GM23338 (cell line): Measurements from ENCODE around the gene KLF11. TPM values are rescaled to one million over a fixed set of nuclear protein-coding genes. Genes with fewer than 3 reads are reported as not detected.
A peak's percentile ranks its signal among the peaks of the same experiment; 100 is the strongest.

Source experiments
- ATAC-seq: fragments of 200-7000 bp; cut with Tn5 transposase; 3 replicates; pipeline ENCODE4 v1.9.1; 2020
- DNase-seq: peaks from one replicate; pipeline ENCODE4 v3.0.0-alpha.2; 2015; ENCODE audit warnings: low spot score
- H2AFZ ChIP-seq: fragments of 200-600 bp; sonication (generic); 2 replicates; pipeline ENCODE4 v1.8.0; 2016; ENCODE audit warnings: antibody characterized with exemption, mild to moderate bottlenecking, moderate library complexity
- H3F3A ChIP-seq: fragments of 200-600 bp; sonication (generic); replicated peaks from 2 replicates; pipeline ENCODE4 v1.8.0; 2017; ENCODE audit warnings: antibody characterized with exemption, mixed run types, low read depth
- H3K27ac ChIP-seq: fragments of 200-600 bp; sonication (generic); 2 replicates; pipeline ENCODE4 v1.6.1; 2016; ENCODE audit warnings: low read depth
- H3K27me3 ChIP-seq: fragments of 200-600 bp; sonication (generic); 2 replicates; pipeline ENCODE4 v1.8.0; 2016; ENCODE audit warnings: mild to moderate bottlenecking, mixed run types, moderate library complexity; ENCODE audit not compliant: insufficient read depth
- H3K36me3 ChIP-seq: fragments of 200-600 bp; sonication (generic); 2 replicates; pipeline ENCODE4 v1.8.0; 2016; ENCODE audit warnings: mild to moderate bottlenecking; ENCODE audit not compliant: insufficient read depth
- H3K4me1 ChIP-seq: fragments of 200-600 bp; sonication (generic); 2 replicates; pipeline ENCODE4 v1.8.0; 2016; ENCODE audit warnings: mild to moderate bottlenecking, moderate library complexity; ENCODE audit not compliant: insufficient read depth
- H3K4me2 ChIP-seq: fragments of 200-600 bp; sonication (generic); 2 replicates; pipeline ENCODE4 v1.7.1; 2017; ENCODE audit warnings: mixed run types
- H3K4me3 ChIP-seq: fragments of 200-600 bp; sonication (generic); 2 replicates; pipeline ENCODE4 v1.6.1; 2016; ENCODE audit warnings: mixed run types
- H3K79me2 ChIP-seq: fragments of 200-600 bp; sonication (generic); replicated peaks from 2 replicates; pipeline ENCODE4 v1.8.0; 2017; ENCODE audit warnings: mild to moderate bottlenecking; ENCODE audit not compliant: insufficient read depth
- H3K9me2 ChIP-seq: fragments of 200-600 bp; sonication (generic); 2 replicates; pipeline ENCODE4 v1.8.0; 2017; ENCODE audit not compliant: insufficient read depth
- H4K20me1 ChIP-seq: fragments of 200-600 bp; sonication (generic); replicated peaks from 2 replicates; pipeline ENCODE4 v1.8.0; 2017; ENCODE audit warnings: mild to moderate bottlenecking; ENCODE audit not compliant: insufficient read depth
- H3K27ac Mint-ChIP-seq: 2 replicates; pipeline ENCODE4 v1.8.0; 2020; ENCODE audit warnings: inconsistent platforms, mild to moderate bottlenecking, moderate library complexity, mixed read lengths
- H3K27me3 Mint-ChIP-seq: 3 replicates; pipeline ENCODE4 v1.8.0; 2022; ENCODE audit warnings: low read depth, mild to moderate bottlenecking, moderate library complexity, mixed read lengths, inconsistent platforms; ENCODE audit not compliant: insufficient read depth, poor library complexity
- H3K36me3 Mint-ChIP-seq: 3 replicates; pipeline ENCODE4 v1.8.0; 2021; ENCODE audit warnings: low read depth, mild to moderate bottlenecking, inconsistent platforms, moderate library complexity, mixed read lengths
- H3K4me1 Mint-ChIP-seq: 3 replicates; pipeline ENCODE4 v1.8.0; 2020; ENCODE audit warnings: mild to moderate bottlenecking, inconsistent platforms, mixed read lengths
- H3K4me3 Mint-ChIP-seq: 3 replicates; pipeline ENCODE4 v1.8.0; 2021; ENCODE audit warnings: moderate library complexity, mild to moderate bottlenecking, inconsistent platforms, mixed read lengths
- H3K9me3 Mint-ChIP-seq: 3 replicates; pipeline ENCODE4 v1.8.0; 2020; ENCODE audit warnings: moderate library complexity, mild to moderate bottlenecking, inconsistent platforms, mixed read lengths
- CREB1 ChIP-seq: fragments of 250-450 bp; sonication (Bioruptor Pico); IDR thresholded peaks from 2 replicates; pipeline ENCODE4 v1.5.0; 2020; ENCODE audit warnings: low read depth, mild to moderate bottlenecking, moderate library complexity
- CTCF ChIP-seq, 2 experiments: fragments of 200-600 bp in 1 of 2; sonication (generic) in 1 of 2; conservative IDR thresholded peaks; 2 replicates each; pipeline versions ENCODE4 v1.5.1 to v1.6.1; 2016 to 2017; ENCODE audit warnings: antibody characterized with exemption in 2 of 2, low read depth in 2 of 2, mild to moderate bottlenecking in 2 of 2, moderate library complexity in 1 of 2
- EZH2 ChIP-seq: fragments of 200-600 bp; sonication (generic); IDR thresholded peaks from one replicate; pipeline ENCODE4 v1.8.0; 2017; ENCODE audit warnings: antibody characterized with exemption, mild to moderate bottlenecking, low read depth; ENCODE audit not compliant: unreplicated experiment
- JUNB ChIP-seq: IDR thresholded peaks from one replicate; pipeline ENCODE4 v1.6.1; 2016; ENCODE audit warnings: antibody characterized with exemption; ENCODE audit not compliant: unreplicated experiment
- NANOG ChIP-seq: IDR thresholded peaks from 2 replicates; pipeline ENCODE4 v1.6.1; 2016; ENCODE audit warnings: antibody characterized with exemption, borderline replicate concordance
- REST ChIP-seq: IDR thresholded peaks from one replicate; pipeline ENCODE4 v1.6.1; 2018; ENCODE audit warnings: antibody characterized with exemption; ENCODE audit not compliant: unreplicated experiment
- STAT1 ChIP-seq: IDR thresholded peaks from one replicate; pipeline ENCODE4 v1.6.1; 2016; ENCODE audit warnings: antibody characterized with exemption; ENCODE audit not compliant: unreplicated experiment
- ZNF114 ChIP-seq: fragments of 250-450 bp; sonication (Bioruptor Pico); IDR thresholded peaks from 2 replicates; pipeline ENCODE4 v1.5.0; 2020; ENCODE audit warnings: mild to moderate bottlenecking, moderate library complexity
- ZNF462 ChIP-seq: fragments of 250-450 bp; sonication (Bioruptor Pico); IDR thresholded peaks from 2 replicates; pipeline ENCODE4 v1.5.0; 2020; ENCODE audit warnings: mild to moderate bottlenecking, moderate library complexity
- polyA plus RNA-seq: library from polyadenylated mRNA; unstranded; fragments of >200 nt; fragmentation: Nextera tagmentation; extraction: Ambion mirVana; gene quantifications from 2 replicates; pipeline ENCODE4 v1.2.1, GENCODE V29; 2016
- total RNA-seq: library from RNA; depleted of rRNA; stranded (reverse); fragments of >200 nt; shearing (Covaris generic); gene quantifications from 2 replicates; pipeline ENCODE4 v1.2.3, GENCODE V29; 2014

The KLF11 gene
- total and polyA plus RNA-seq, 2 experiments from 2014 or later = 1.4 to 5.6 TPM

- Histone ChIP-seq H3K4me2 (no peak overlapping the region), H4K20me1 (no peaks in the 10 kb centered on the region), H3K27me3 (no peaks in the 10 kb centered on the region), H3K79me2 (no peaks in the 10 kb centered on the region), H2AFZ (no peak overlapping the region), H3K27ac (no peak overlapping the region), H3K36me3 (no peaks in the 10 kb centered on the region), H3F3A (no peaks in the 10 kb centered on the region), H3K9me2 (no peaks in the 10 kb centered on the region), H3K4me3 (no peak overlapping the region), H3K4me1 (peaks cover 9% of the 10 kb centered on the region)
- peaks cover 2% of the 10 kb centered on the region for H3K27me3 Mint-ChIP-seq
- peaks cover 8% of the 10 kb centered on the region; the same call in 2 of the 3 replicates for H3K4me1 Mint-ChIP-seq
- no peak for DNase-seq
- peaks cover 3% of the 10 kb centered on the region; the same call in 1 of the 3 replicates for H3K9me3 Mint-ChIP-seq
- ATAC-seq = peak; percentile 28; the same call in 1 of the 3 replicates
- H3K4me3 Mint-ChIP-seq = no peak overlapping the region
- H3K36me3 Mint-ChIP-seq = no peaks in the 10 kb centered on the region
- TF ChIP-seq EZH2 = no peak
- TF ChIP-seq NANOG = no peak
- TF ChIP-seq ZNF462 (CRISPR knock-in tag) = no peak
- no peak for TF ChIP-seq ZNF114 (CRISPR knock-in tag)
- H3K27ac Mint-ChIP-seq = no peak overlapping the region
Observed at GRCh38 chr2:10000541-10000940, 42.8 kb upstream of the KLF11 start.

GRCh38 chr2:10001586-10001985 is 41.8 kb upstream of the KLF11 start:
- Mint-ChIP-seq H3K4me3 (no peak overlapping the region), H3K27me3 (peaks cover 4% of the 10 kb centered on the region), H3K27ac (0 out of 2 replicates have a peak overlapping the region, but pooled peaks have one; percentile 71)

More at GRCh38 chr2:10001586-10001985, 41.8 kb upstream of the KLF11 start:
- no peaks in the 10 kb centered on the region for H4K20me1 ChIP-seq
- H3K4me2 ChIP-seq = no peak overlapping the region
- H3K27ac ChIP-seq = no peak overlapping the region
- Mint-ChIP-seq H3K36me3 (no peaks in the 10 kb centered on the region), H3K4me1 (peaks cover 8% of the 10 kb centered on the region; the same call in 2 of the 3 replicates), H3K9me3 (peaks cover 6% of the 10 kb centered on the region; the same call in 1 of the 3 replicates)
- H2AFZ ChIP-seq = no peak overlapping the region
- no peak for DNase-seq
- H3K9me2 ChIP-seq = no peaks in the 10 kb centered on the region
- H3K4me1 ChIP-seq = peaks cover 9% of the 10 kb centered on the region
- H3K36me3 ChIP-seq = no peaks in the 10 kb centered on the region
- H3K79me2 ChIP-seq = no peaks in the 10 kb centered on the region
- no peak for TF ChIP-seq STAT1
- TF ChIP-seq CTCF (conservative IDR thresholded peaks at IDR 0.05; ENCODE audit: low read depth in 2 of 2) = no peak
- TF ChIP-seq CREB1 (CRISPR knock-in tag) = no peak
- TF ChIP-seq ZNF114 (CRISPR knock-in tag) = no peak
- no peak for TF ChIP-seq JUNB
- TF ChIP-seq REST = no peak
- H3F3A ChIP-seq = no peaks in the 10 kb centered on the region
- H3K27me3 ChIP-seq = no peaks in the 10 kb centered on the region
- ATAC-seq = no peak
- no peak overlapping the region for H3K4me3 ChIP-seq
